LNCAP (cell line): ENCODE results near the gene ZNF438.

ENCODE experiments used
- TF ChIP-seq, protein P1 (sequence below): fragments of 450-650 bp; IDR thresholded peaks from 2 replicates; pipeline ENCODE4 v1.5.1; 2017; ENCODE audit warnings: mild to moderate bottlenecking

The ZNF438 gene

GRCh38 chr10:30816159-30816819 lies 215.4 kb downstream of the ZNF438 start:
- TF ChIP-seq, protein P1, sequence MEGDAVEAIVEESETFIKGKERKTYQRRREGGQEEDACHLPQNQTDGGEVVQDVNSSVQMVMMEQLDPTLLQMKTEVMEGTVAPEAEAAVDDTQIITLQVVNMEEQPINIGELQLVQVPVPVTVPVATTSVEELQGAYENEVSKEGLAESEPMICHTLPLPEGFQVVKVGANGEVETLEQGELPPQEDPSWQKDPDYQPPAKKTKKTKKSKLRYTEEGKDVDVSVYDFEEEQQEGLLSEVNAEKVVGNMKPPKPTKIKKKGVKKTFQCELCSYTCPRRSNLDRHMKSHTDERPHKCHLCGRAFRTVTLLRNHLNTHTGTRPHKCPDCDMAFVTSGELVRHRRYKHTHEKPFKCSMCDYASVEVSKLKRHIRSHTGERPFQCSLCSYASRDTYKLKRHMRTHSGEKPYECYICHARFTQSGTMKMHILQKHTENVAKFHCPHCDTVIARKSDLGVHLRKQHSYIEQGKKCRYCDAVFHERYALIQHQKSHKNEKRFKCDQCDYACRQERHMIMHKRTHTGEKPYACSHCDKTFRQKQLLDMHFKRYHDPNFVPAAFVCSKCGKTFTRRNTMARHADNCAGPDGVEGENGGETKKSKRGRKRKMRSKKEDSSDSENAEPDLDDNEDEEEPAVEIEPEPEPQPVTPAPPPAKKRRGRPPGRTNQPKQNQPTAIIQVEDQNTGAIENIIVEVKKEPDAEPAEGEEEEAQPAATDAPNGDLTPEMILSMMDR: no peak

GRCh38 chr10:30813872-30814481 lies 217.7 kb downstream of the ZNF438 start:
- TF ChIP-seq, protein P1: no peak

DNA sequence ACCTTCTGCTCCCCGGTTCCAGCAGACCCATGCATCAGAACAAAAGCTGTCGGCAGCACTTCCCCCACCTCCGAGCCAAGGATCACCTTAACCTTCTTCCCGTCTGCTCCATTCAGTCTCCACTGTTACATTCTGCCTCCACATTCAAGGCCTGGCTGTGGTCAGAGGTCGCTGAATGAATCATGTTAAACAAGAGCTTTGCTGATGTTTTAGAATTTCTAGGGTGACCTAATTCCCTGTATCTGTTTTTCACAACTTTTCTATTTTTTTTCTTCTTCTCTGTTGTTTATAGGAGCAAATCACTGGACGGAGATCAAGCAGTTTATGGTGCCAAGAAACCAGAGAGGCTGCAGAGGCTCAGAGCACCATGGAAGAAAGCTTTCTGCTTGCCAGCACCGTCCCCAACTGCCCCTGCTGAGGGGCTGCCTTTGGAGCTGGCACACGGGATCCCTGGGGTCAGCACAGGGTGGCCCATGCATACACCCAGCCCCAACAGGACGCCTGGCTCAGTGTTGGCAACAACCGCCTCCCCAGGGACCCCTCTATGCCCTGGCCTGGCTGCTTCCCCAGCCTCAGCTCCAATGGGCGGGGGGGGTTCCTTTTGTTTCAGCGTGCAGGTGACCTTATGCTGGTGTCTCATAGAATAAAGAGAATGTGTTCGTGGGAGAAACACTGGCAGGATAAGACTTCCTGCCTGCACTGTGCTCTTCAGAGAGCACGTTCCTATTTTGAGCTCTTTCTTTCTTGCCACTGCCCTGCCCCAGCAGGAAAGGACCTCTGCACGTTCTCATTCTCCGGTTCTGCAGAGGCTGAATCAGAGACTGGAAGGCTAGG lies 219.4 kb downstream of the ZNF438 start:
- TF ChIP-seq, protein P1: no peak

GRCh38 chr10:30811276-30812017 lies 220.2 kb downstream of the ZNF438 start:
- TF ChIP-seq, protein P1: no peak

- TF ChIP-seq, protein P1: no peak
Measured at GRCh38 chr10:30810416-30810815, 221.2 kb downstream of the ZNF438 start.

DNA sequence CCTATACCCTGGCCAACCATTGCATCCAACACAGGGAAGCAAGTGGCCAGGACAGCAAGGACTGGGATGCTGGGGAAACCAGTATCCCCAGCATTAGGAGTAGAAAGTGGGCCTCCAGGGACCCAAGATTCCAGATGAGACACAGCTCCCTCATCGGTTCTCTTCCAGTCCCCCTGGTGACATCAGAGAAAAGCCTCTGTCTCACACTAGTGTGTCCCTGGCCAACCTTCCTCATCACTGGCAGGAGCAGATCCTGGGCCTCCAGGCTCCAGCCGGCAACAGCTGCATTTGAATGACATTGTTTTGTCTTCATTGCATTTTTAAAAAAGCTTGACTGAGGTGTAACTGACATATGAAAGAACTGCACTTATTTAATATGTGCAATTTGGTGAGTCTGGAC lies 224.8 kb downstream of the ZNF438 start:
- TF ChIP-seq, protein P1: no peak

DNA sequence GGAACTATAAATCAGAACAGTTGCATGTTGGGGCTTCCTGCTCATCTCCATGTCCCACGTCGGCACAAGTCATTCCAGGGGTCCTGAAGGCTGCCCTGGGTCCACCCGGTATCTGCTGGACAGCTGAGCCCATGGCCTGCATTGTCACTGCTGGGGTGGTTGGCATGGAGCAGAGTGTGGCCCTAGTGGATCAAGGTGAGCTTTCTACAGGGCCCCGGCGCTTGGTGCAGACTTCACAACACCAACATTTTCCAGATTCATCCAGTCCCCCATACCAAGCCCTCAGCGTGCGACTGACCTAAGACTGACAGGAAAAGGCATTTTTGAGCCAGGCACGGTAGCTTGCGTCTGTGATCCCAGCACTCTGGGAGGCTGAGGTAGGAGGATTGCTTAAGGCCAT lies 226.6 kb downstream of the ZNF438 start:
- TF ChIP-seq, protein P1: no peak
